ENCODE data around the gene GATA6. TPM values are rescaled to one million over a fixed set of nuclear protein-coding genes. Genes with fewer than 3 reads are reported as not detected.

The GATA6 gene
- total and polyA plus RNA-seq, 2 of the 13 experiments (the other 11 are each of a cell fraction or from before 2014, with no cell fraction given) = 0.84 to 3.2 TPM

GRCh38 chr18:22159014-22159413 lies 10.4 kb upstream of the GATA6 start (continued):
- no peak for TF ChIP-seq ZHX2 (IDR thresholded peaks at IDR 0.05; ENCODE audit: low read depth)
- no peak for TF ChIP-seq ZHX2 (CRISPR knock-in tag; IDR thresholded peaks at IDR 0.05; ENCODE audit: borderline replicate concordance)
- TF ChIP-seq SYNCRIP (IDR thresholded peaks at IDR 0.05; ENCODE audit: insufficient read depth, low read depth, low read length) = no peak
- TF ChIP-seq TIGD3 (CRISPR knock-in tag; IDR thresholded peaks at IDR 0.05; ENCODE audit: borderline replicate concordance) = no peak
- no peak for TF ChIP-seq ZBTB7A (CRISPR knock-in tag; IDR thresholded peaks at IDR 0.05)
- TF ChIP-seq SRF (IDR thresholded peaks at IDR 0.05; ENCODE audit: low read depth, low read length) = no peak
- TF ChIP-seq SMAD9 (CRISPR knock-in tag; IDR thresholded peaks at IDR 0.05) = no peak
- TF ChIP-seq, protein P1, sequence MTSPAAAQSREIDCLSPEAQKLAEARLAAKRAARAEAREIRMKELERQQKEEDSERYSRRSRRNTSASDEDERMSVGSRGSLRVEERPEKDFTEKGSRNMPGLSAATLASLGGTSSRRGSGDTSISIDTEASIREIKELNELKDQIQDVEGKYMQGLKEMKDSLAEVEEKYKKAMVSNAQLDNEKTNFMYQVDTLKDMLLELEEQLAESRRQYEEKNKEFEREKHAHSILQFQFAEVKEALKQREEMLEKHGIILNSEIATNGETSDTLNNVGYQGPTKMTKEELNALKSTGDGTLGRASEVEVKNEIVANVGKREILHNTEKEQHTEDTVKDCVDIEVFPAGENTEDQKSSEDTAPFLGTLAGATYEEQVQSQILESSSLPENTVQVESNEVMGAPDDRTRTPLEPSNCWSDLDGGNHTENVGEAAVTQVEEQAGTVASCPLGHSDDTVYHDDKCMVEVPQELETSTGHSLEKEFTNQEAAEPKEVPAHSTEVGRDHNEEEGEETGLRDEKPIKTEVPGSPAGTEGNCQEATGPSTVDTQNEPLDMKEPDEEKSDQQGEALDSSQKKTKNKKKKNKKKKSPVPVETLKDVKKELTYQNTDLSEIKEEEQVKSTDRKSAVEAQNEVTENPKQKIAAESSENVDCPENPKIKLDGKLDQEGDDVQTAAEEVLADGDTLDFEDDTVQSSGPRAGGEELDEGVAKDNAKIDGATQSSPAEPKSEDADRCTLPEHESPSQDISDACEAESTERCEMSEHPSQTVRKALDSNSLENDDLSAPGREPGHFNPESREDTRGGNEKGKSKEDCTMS (CRISPR knock-in tag; conservative IDR thresholded peaks at IDR 0.05) = no peak
- TF ChIP-seq, protein P2, sequence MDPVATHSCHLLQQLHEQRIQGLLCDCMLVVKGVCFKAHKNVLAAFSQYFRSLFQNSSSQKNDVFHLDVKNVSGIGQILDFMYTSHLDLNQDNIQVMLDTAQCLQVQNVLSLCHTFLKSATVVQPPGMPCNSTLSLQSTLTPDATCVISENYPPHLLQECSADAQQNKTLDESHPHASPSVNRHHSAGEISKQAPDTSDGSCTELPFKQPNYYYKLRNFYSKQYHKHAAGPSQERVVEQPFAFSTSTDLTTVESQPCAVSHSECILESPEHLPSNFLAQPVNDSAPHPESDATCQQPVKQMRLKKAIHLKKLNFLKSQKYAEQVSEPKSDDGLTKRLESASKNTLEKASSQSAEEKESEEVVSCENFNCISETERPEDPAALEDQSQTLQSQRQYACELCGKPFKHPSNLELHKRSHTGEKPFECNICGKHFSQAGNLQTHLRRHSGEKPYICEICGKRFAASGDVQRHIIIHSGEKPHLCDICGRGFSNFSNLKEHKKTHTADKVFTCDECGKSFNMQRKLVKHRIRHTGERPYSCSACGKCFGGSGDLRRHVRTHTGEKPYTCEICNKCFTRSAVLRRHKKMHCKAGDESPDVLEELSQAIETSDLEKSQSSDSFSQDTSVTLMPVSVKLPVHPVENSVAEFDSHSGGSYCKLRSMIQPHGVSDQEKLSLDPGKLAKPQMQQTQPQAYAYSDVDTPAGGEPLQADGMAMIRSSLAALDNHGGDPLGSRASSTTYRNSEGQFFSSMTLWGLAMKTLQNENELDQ (CRISPR knock-in tag; IDR thresholded peaks at IDR 0.05; ENCODE audit: borderline replicate concordance) = no peak
- no peak for TF ChIP-seq ZNF281 (CRISPR knock-in tag; IDR thresholded peaks at IDR 0.05; ENCODE audit: borderline replicate concordance)
